Stimulated activated CD4-positive, alpha-beta T cell treated with anti-CD3 and anti-CD28 coated beads, TNF-alpha, amount 100 ng/mL, for 1 hour (primary cell): ENCODE results near the gene MYO7B.

Source experiments
- DNase-seq, 3 donors: peaks; one replicate each; pipeline ENCODE4 v3.0.0-alpha.2; 2020; ENCODE audit warnings: low read depth in 3 of 3, low spot score in 1 of 3

The MYO7B gene

DNA sequence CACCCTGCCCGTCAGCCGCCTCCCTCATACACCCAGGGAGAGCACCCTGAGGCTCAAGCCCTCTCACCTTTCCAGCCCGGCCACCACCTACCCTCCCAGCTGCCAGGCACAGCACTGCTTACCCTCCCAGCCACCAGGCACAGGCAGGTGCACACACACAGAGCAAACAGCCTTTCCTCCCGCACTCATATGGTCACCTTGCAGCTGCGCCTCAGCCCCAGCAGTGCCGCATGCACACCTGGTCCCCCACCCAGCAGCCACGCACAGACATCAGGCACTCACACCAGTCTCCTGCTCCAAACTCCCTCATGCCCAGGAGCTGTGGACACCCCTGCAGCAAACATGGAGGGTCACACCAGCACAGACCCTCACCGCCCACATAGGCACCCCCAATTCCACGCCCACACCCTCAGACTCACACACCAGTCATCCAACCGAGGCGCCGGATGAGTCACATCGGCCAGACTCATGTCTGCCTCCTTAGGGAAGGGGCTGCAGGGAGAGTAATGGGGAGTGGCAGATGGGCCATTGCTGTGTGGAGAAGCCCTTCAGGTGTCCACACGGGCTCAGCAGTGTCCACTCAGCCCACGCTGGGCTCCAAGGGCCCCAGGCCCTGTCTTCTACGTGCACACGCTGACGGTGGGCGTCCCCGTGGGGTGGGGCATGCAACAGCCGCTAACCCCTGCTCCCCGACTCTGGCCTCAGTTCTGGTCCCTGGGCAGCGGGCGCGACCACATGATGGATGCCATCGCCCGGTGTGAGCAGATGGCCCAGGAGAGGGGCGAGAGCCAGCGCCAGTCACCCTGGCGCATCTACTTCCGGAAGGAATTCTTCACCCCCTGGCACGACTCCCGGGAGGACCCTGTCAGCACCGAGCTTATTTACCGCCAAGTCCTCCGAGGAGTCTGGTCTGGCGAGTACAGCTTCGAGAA, 88.2 kb downstream of the MYO7B start:
- no peak for DNase-seq

GRCh38 chr2:127624320-127624755, 88.9 kb downstream of the MYO7B start:
- DNase-seq: no peak

GRCh38 chr2:127624756-127625571, 89.5 kb downstream of the MYO7B start:
- DNase-seq: no peak

- DNase-seq: no peak
Measured at GRCh38 chr2:127625572-127625951, 90.1 kb downstream of the MYO7B start.

DNA sequence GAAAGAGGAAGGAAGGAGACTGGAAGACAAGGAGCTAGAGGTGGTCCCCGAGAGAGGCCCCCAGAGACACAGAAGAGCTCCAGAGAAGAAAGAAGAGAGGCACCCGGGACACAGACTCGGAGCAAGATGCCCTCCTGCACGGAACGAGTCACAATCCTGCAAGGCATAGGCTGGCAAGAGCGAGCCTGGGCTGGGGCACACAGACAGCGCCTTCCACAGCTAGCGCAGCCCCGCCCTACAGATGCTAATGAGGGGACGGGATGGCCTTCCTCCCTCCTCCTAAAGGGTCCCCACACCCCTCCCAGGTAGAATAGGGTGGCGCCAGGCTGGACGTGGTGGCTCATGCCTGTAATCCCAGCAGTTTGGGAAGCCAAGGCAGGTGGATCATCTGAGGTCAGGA, 90.7 kb downstream of the MYO7B start:
- no peak for DNase-seq

GRCh38 chr2:127626917-127627739, 91.6 kb downstream of the MYO7B start:
- no peak for DNase-seq

GRCh38 chr2:127627740-127628571, 92.5 kb downstream of the MYO7B start:
- DNase-seq: no peak

DNA sequence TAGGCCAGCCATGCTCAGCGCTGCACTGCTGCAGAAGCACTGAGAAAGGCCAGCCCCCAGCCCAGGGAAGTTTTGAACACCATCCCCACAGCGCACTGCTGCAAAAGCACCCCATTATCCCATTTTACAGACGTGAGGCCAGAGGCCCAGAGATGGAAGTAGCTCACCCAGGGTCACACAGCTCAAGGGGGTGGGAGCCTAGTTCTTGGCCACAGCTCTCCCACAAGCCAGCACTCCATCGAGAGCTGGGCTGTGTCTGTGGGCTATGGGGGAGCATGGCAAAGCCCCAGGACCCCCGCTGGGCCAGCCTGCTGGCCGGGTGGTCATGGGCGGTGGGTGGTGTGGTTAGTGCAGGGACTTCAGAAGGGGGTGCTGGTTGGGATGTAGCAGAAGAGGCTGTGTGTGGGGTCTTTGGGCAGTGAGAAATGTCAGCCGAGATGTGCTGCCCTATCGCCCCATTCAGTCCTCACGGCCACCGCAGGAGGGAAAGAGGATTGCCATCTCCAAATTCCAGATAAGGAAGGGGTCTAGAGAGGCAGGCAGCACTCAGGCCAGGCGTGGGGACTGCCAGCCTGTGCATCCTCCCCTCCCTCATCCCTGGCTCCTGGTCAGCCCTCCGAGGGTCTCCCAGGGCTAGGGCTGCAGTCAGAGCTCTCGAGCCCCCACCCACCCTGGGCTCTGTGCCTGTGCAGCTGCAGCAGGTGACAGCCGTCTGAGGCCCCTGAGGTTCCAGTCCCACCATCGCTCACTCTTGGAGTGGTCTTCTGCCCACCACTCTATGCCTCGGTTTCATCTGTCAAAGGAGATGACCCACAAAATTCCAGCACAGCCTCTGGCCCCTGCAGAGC, 93.5 kb downstream of the MYO7B start:
- DNase-seq: no peak

DNA sequence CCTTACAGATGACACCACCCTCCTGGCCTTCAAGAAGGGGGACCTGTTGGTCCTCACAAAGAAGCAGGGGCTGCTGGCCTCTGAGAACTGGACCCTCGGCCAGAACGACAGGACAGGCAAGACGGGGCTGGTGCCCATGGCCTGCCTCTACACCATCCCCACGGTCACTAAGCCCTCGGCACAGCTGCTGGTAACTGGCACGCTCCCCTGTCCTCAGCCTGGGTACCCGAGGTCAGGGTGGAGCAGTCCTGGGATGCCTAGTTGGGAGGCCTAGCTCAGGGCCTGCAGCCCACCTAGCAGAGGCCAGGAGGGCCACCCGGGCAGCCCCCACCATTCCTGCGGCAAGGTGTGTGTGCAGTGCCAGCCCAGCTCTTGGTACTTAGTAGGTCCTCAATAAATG, 94.2 kb downstream of the MYO7B start:
- DNase-seq: no peak

DNA sequence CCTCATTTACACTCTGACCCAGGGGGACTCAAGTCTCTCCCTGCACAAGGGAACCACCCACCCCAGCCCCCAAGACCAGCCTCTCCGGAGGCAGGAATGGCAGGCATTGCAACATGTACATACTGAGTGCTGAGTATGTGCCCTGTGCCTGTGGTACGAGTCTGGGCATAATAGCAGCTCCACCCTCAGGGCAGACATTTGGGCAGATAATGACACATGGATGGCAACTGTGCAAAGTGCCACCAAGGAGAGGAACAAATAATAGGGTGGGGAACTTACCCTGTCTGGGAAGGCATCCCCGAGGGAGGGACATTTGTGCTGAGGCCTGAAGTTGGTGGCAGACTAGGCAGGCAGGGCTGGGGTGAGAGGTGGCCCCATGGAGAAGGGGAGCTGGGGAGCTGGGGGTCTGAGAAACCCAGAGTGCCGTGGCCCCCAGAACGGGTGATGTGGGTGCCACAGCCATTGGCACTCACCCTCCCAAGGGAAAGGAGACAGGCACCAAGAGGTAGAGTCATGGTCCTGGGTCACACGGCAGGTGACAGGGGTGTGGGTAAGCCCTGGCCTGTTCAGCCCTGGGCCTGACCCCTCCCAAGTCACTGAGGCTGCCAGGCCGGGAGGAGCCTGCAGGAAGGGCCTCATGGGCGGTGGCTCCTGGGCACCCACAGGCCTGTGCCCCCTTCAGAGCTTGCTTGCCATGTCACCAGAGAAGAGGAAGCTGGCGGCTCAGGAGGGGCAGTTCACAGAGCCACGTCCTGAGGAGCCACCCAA, 94.8 kb downstream of the MYO7B start:
- DNase-seq: no peak

DNA sequence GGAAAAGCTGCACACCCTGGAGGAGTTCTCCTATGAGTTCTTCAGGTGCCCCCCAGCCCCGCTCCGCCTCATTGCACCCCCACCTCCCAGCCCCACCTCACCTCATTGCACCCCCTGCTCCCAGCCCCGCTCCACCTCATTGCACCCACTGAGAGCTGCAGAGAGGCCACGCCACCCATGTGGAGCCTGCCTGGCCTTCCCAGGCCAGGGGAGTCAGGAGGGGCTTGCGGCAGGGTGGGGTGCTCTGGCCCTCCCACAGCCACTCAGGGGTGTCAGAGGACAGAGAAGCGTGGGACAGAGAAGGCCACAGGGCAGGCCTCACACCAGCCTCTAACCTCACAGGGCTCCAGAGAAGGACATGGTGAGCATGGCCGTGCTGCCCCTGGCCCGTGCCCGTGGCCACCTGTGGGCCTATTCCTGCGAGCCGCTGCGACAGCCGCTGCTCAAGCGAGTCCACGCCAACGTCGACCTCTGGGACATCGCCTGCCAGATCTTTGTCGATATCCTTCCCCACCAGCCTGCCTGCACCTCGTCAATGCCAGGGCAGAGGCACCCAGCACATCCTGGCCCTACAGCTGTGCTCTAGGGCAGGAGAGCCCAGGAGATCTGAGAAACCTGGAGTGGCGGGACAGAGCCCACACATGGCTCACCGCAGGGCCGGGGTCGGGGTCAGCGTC, 95.5 kb downstream of the MYO7B start:
- DNase-seq: no peak

DNA sequence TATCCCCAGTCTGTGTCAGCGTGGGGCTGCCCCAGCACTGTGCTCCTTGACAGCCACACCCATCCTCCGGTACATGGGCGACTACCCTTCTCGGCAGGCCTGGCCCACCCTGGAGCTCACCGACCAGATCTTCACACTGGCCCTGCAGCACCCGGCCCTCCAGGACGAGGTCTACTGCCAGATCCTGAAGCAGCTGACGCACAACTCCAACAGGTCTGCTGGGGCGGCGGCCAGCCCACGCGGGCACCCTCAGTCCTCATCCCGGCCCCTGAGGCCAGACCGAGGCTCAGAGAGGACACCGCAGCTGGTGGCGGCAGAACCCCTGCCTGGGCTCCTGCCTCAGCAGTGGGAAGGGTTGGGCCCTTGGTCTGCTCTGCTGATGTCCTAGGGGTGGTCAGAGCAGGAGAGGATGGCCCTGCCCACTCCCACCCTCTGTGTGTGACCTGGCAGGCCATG, 96.1 kb downstream of the MYO7B start:
- no peak for DNase-seq

- no peak for DNase-seq
Measured at GRCh38 chr2:127631997-127632581, 96.6 kb downstream of the MYO7B start.

DNA sequence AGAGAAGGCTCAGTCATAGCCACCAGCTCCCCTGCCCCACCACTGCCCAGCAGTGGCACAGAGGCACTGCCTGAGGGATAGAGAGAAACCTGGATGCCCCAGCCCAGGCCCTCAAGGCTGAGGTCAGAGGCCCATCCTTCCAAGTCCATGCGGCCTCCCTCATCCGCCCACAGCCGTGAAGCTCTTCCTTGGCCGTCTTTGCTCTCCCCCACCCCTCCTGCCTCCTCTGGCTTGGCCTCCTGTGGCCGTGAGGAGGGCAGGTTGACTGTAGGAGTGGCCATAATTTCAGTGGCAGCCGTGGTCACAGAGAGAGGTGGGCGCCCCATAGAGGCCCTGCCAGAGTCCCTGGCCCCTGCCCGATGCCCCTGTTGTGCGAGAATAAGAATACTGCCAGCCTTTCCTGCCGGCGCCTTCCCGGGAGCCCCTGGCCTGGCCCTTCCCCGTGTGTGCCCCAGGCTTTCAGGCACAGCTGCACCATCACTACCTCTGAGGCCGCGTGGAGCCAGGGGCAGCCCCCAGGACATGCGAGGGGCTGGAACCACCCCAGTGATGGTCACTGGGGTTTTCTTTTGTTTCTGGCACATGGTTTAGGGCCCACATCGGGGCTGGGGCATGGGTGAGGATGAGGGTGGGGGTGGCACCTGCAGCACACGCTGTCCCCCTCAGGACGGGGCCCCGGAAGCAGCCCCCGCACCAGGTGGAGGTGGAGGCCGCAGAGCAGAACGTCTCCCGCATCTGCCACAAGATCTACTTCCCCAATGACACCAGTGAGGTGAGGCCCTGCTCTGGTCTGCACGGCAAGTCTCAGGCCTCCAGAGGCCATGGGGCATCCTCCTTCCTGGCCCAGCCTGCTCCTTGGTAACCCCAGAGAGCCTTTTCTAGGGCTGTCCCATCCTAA, 97.4 kb downstream of the MYO7B start:
- DNase-seq: no peak

- DNase-seq: no peak
Measured at GRCh38 chr2:127633556-127634065, 98.1 kb downstream of the MYO7B start.

DNA sequence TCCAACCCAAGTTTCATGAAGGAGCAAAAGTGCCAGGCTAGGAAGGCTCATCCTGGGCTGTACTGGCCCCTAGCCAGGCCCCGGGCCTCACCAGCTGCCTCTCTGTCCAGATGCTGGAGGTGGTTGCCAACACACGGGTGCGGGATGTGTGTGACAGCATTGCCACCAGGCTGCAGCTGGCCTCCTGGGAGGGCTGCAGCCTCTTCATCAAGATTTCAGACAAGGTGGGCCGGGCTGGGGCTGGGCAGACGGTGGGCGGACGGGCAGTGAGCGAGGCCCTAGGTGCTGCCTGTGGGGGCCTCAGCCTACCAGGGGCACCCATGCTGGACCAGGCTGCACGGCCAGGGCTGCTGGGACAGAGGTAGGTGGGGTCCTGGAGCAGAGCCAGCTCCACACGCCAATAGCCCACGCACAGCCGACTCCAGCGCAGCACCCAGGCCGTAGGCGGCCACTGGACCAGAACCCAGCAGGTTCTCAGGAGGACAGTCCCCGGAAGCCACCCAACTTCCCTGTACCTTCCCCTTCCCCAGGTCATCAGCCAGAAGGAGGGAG, 98.7 kb downstream of the MYO7B start:
- no peak for DNase-seq
